Activated CD4-positive, alpha-beta T cell treated with anti-CD3 and anti-CD28 coated beads, Interleukin-2, amount 10 ng/mL, durations not matched to agents 24 days and 14 days (primary cell): Measurements from ENCODE around the gene HIGD1C. TPM values are rescaled to one million over a fixed set of nuclear protein-coding genes. Genes with fewer than 3 reads are reported as not detected.
A peak's percentile ranks its signal among the peaks of the same experiment; 100 is the strongest.
"Not testable (repeated sequence)": the region's sequence is repeated elsewhere in the genome, so short reads cannot be mapped to it uniquely, and the experiment has no call there.

ENCODE experiments used
- DNase-seq: peaks from one replicate; pipeline ENCODE4 v3.0.0; 2022
- H3K27ac Mint-ChIP-seq: one replicate; pipeline ENCODE4 v1.8.0; 2022; ENCODE audit warnings: mild to moderate bottlenecking, mixed read lengths
- H3K27me3 Mint-ChIP-seq: one replicate; pipeline ENCODE4 v1.8.0; 2022; ENCODE audit warnings: mixed read lengths
- H3K36me3 Mint-ChIP-seq: one replicate; pipeline ENCODE4 v1.8.0; 2022; ENCODE audit warnings: low read depth, mild to moderate bottlenecking, mixed read lengths
- H3K4me1 Mint-ChIP-seq: one replicate; pipeline ENCODE4 v1.8.0; 2021; ENCODE audit warnings: mixed read lengths
- H3K4me3 Mint-ChIP-seq: one replicate; pipeline ENCODE4 v1.8.0; 2022; ENCODE audit warnings: mild to moderate bottlenecking, moderate library complexity, mixed read lengths
- H3K9me3 Mint-ChIP-seq: one replicate; pipeline ENCODE4 v1.8.0; 2021; ENCODE audit warnings: mixed read lengths
- intact Hi-C: fragments of 100-400 bp; cut with micrococcal nuclease; formaldehyde crosslinking; loops from one replicate; pipeline ENCODE4 v1.15.1; 2023
- total RNA-seq: library from RNA; stranded (reverse); gene quantifications from 2 replicates; pipeline ENCODE4 v1.2.3, GENCODE V29; 2022

HIGD1C gene
- total RNA-seq, 1 donor from 2014 or later, result not detected

- H3K27ac Mint-ChIP-seq, result no peak overlapping the region
- H3K4me3 Mint-ChIP-seq, result no peak overlapping the region
- H3K27me3 Mint-ChIP-seq, result peaks cover 2% of the 10 kb centered on the region
- intact Hi-C loops, result no loop called here
- H3K36me3 Mint-ChIP-seq, result peaks cover 3% of the 10 kb centered on the region
- DNase-seq, result no peak
- no peaks in the 10 kb centered on the region for H3K4me1 Mint-ChIP-seq
- peaks cover 7% of the 10 kb centered on the region for H3K9me3 Mint-ChIP-seq
Measured at GRCh38 chr12:50948798-50949197, 3.5 kb upstream of the HIGD1C start.

GRCh38 chr12:50949801-50950302, 2.5 kb upstream of the HIGD1C start:
- Mint-ChIP-seq H3K36me3 (peaks cover 3% of the 10 kb centered on the region), H3K27me3 (peaks cover 2% of the 10 kb centered on the region), H3K4me3 (no peak overlapping the region), H3K4me1 (no peaks in the 10 kb centered on the region), H3K9me3 (peaks cover 7% of the 10 kb centered on the region), H3K27ac (no peak overlapping the region)
- no peak for DNase-seq
- intact Hi-C loops, result no loop called here

GRCh38 chr12:50951112-50951511, 1.2 kb upstream of the HIGD1C start:
- Mint-ChIP-seq H3K9me3 (peaks cover 7% of the 10 kb centered on the region), H3K4me1 (no peaks in the 10 kb centered on the region), H3K27me3 (peaks cover 2% of the 10 kb centered on the region), H3K4me3 (no peak overlapping the region), H3K27ac (no peak overlapping the region), H3K36me3 (peaks cover 3% of the 10 kb centered on the region)
- no peak for DNase-seq
- intact Hi-C loops, result no loop called here

- Mint-ChIP-seq H3K27me3 (no peaks in the 10 kb centered on the region), H3K4me3 (no peak overlapping the region), H3K9me3 (no peaks in the 10 kb centered on the region), H3K27ac (no peak overlapping the region), H3K4me1 (no peaks in the 10 kb centered on the region), H3K36me3 (no peaks in the 10 kb centered on the region)
- intact Hi-C loops, result no loop called here
- DNase-seq, result no peak
Measured at GRCh38 chr12:50953047-50953446, 703 bp downstream of the HIGD1C start.

GRCh38 chr12:50954789-50955188, 2.4 kb downstream of the HIGD1C start:
- H3K27ac Mint-ChIP-seq, H3K4me1 Mint-ChIP-seq, DNase-seq, H3K36me3 Mint-ChIP-seq, H3K4me3 Mint-ChIP-seq, H3K9me3 Mint-ChIP-seq, intact Hi-C loops, H3K27me3 Mint-ChIP-seq: not testable (repeated sequence)

- Mint-ChIP-seq H3K4me3 (no peak overlapping the region), H3K27me3 (no peaks in the 10 kb centered on the region), H3K27ac (no peak overlapping the region), H3K4me1 (peaks cover 5% of the 10 kb centered on the region), H3K36me3 (no peaks in the 10 kb centered on the region), H3K9me3 (no peaks in the 10 kb centered on the region)
- DNase-seq, result no peak
- intact Hi-C loops, result no loop called here
Measured at GRCh38 chr12:50955288-50955687, 2.9 kb downstream of the HIGD1C start.

GRCh38 chr12:50955697-50956096, 3.4 kb downstream of the HIGD1C start:
- Mint-ChIP-seq H3K27me3 (no peaks in the 10 kb centered on the region), H3K9me3 (no peaks in the 10 kb centered on the region), H3K36me3 (no peaks in the 10 kb centered on the region), H3K4me1 (peaks cover 6% of the 10 kb centered on the region), H3K4me3 (no peak overlapping the region), H3K27ac (no peak overlapping the region)
- DNase-seq, result no peak
- intact Hi-C loops, result no loop called here

- Mint-ChIP-seq H3K9me3 (no peaks in the 10 kb centered on the region), H3K27me3 (no peaks in the 10 kb centered on the region), H3K36me3 (no peaks in the 10 kb centered on the region), H3K27ac (no peak overlapping the region), H3K4me1 (peaks cover 6% of the 10 kb centered on the region), H3K4me3 (no peak overlapping the region)
- intact Hi-C loops, result no loop called here
- DNase-seq, result no peak
Measured at GRCh38 chr12:50960130-50960529, 7.8 kb downstream of the HIGD1C start.

GRCh38 chr12:50961708-50962107, 9.4 kb downstream of the HIGD1C start:
- DNase-seq, result no peak
- Mint-ChIP-seq H3K4me3 (no peak overlapping the region), H3K27ac (no peak overlapping the region), H3K9me3 (no peaks in the 10 kb centered on the region), H3K4me1 (peaks cover 6% of the 10 kb centered on the region), H3K36me3 (peaks cover 4% of the 10 kb centered on the region), H3K27me3 (no peaks in the 10 kb centered on the region)
- intact Hi-C loops, result no loop called here

- Mint-ChIP-seq H3K36me3 (peaks cover 12% of the 10 kb centered on the region), H3K4me1 (peaks cover 6% of the 10 kb centered on the region), H3K27me3 (no peaks in the 10 kb centered on the region), H3K4me3 (no peak overlapping the region), H3K27ac (no peak overlapping the region), H3K9me3 (no peaks in the 10 kb centered on the region)
- intact Hi-C loops, result no loop called here
- DNase-seq, result no peak
Measured at GRCh38 chr12:50964432-50964831, 12.1 kb downstream of the HIGD1C start.

GRCh38 chr12:50971946-50972345, 19.6 kb downstream of the HIGD1C start:
- intact Hi-C loops, result no loop called here
- H3K36me3 Mint-ChIP-seq, result peaks cover 56% of the 10 kb centered on the region

GRCh38 chr12:50979369-50980052, 27.2 kb downstream of the HIGD1C start:
- peak; percentile 87 for DNase-seq
- Mint-ChIP-seq H3K27me3 (no peaks in the 10 kb centered on the region), H3K36me3 (peaks cover 40% of the 10 kb centered on the region), H3K4me3 (peak overlapping the region; percentile 64), H3K27ac (peak overlapping the region; percentile 95), H3K4me1 (peaks cover 23% of the 10 kb centered on the region), H3K9me3 (peaks cover 4% of the 10 kb centered on the region)
- intact Hi-C loops, result loop anchor here (1.0 to 2.0 kb wide), 2 partner anchors 45 to 215 kb away; partner anchors contain the start of gene ATF1

More at GRCh38 chr12:50971946-50972345, 19.6 kb downstream of the HIGD1C start:
- no peak overlapping the region for H3K27ac Mint-ChIP-seq
- no peak overlapping the region for H3K4me3 Mint-ChIP-seq
- DNase-seq, result no peak
- H3K4me1 Mint-ChIP-seq, result peaks cover 4% of the 10 kb centered on the region
- H3K9me3 Mint-ChIP-seq, result peaks cover 8% of the 10 kb centered on the region
- H3K27me3 Mint-ChIP-seq, result no peaks in the 10 kb centered on the region

GRCh38 chr12:50980545-50980944, 28.2 kb downstream of the HIGD1C start:
- peaks cover 4% of the 10 kb centered on the region for H3K9me3 Mint-ChIP-seq
- intact Hi-C loops, result no loop called here
- H3K4me3 Mint-ChIP-seq, result peak overlapping the region; percentile 64
- no peak for DNase-seq
- peak overlapping the region; percentile 95 for H3K27ac Mint-ChIP-seq
- H3K27me3 Mint-ChIP-seq, result no peaks in the 10 kb centered on the region
- peaks cover 35% of the 10 kb centered on the region for H3K36me3 Mint-ChIP-seq
- H3K4me1 Mint-ChIP-seq, result peaks cover 30% of the 10 kb centered on the region

GRCh38 chr12:50981319-50982239, 29.2 kb downstream of the HIGD1C start:
- peak overlapping the region; percentile 75 for H3K27ac Mint-ChIP-seq
- H3K4me3 Mint-ChIP-seq, result no peak overlapping the region
- no peaks in the 10 kb centered on the region for H3K27me3 Mint-ChIP-seq
- H3K4me1 Mint-ChIP-seq, result peaks cover 33% of the 10 kb centered on the region
- no peak for DNase-seq
- intact Hi-C loops, result no loop called here
- H3K9me3 Mint-ChIP-seq, result peaks cover 2% of the 10 kb centered on the region
- H3K36me3 Mint-ChIP-seq, result peaks cover 33% of the 10 kb centered on the region
